ES-I3 (cell line): Measurements from ENCODE around the gene GCLM.
A peak's percentile ranks its signal among the peaks of the same experiment; 100 is the strongest.
"Not testable (repeated sequence)": the region's sequence is repeated elsewhere in the genome, so short reads cannot be mapped to it uniquely, and the experiment has no call there.

Experiments
- H3K36me3 ChIP-seq: 2 replicates; pipeline ENCODE4 v1.6.1; 2013; ENCODE audit warnings: mild to moderate bottlenecking, low read length, control low read depth, moderate library complexity; ENCODE audit not compliant: insufficient read depth
- H3K4me1 ChIP-seq: 2 replicates; pipeline ENCODE4 v1.6.1; 2013; ENCODE audit warnings: mild to moderate bottlenecking, control low read depth, low read length; ENCODE audit not compliant: insufficient read depth
- H3K9ac ChIP-seq: 2 replicates; pipeline ENCODE4 v1.6.1; 2013; ENCODE audit warnings: low read depth, mild to moderate bottlenecking, low read length, moderate library complexity
- H3K9me3 ChIP-seq: 2 replicates; pipeline ENCODE4 v1.6.1; 2013; ENCODE audit warnings: mild to moderate bottlenecking, low read length, moderate library complexity; ENCODE audit not compliant: control insufficient read depth, insufficient read depth

The GCLM gene

GRCh38 chr1:93874025-93874651 is 35.1 kb downstream of the GCLM start:
- H3K9ac ChIP-seq, result no peak overlapping the region
- peaks cover 40% of the 10 kb centered on the region for H3K36me3 ChIP-seq
- H3K9me3 ChIP-seq, result no peaks in the 10 kb centered on the region
- no peaks in the 10 kb centered on the region for H3K4me1 ChIP-seq

GRCh38 chr1:93871366-93871765 is 37.9 kb downstream of the GCLM start:
- Histone ChIP-seq H3K4me1 (no peaks in the 10 kb centered on the region), H3K9ac (no peak overlapping the region), H3K36me3 (peaks cover 34% of the 10 kb centered on the region), H3K9me3 (no peaks in the 10 kb centered on the region)

GRCh38 chr1:93869653-93870052 is 39.6 kb downstream of the GCLM start:
- H3K36me3 ChIP-seq, result peaks cover 29% of the 10 kb centered on the region
- no peak overlapping the region for H3K9ac ChIP-seq
- H3K4me1 ChIP-seq, result no peaks in the 10 kb centered on the region
- no peaks in the 10 kb centered on the region for H3K9me3 ChIP-seq

- H3K4me1 ChIP-seq, H3K9ac ChIP-seq, H3K9me3 ChIP-seq: not testable (repeated sequence)
- peaks cover 19% of the 10 kb centered on the region for H3K36me3 ChIP-seq
These were observed 40.7 kb downstream of the GCLM start for GRCh38 chr1:93868492-93868891.

- peaks cover 3% of the 10 kb centered on the region; the same call in 1 of the 2 replicates for H3K36me3 ChIP-seq
- no peak overlapping the region for H3K9ac ChIP-seq
- no peaks in the 10 kb centered on the region for H3K4me1 ChIP-seq
- no peaks in the 10 kb centered on the region for H3K9me3 ChIP-seq
These were observed 44.0 kb downstream of the GCLM start for GRCh38 chr1:93865253-93865652.

- Histone ChIP-seq H3K4me1 (no peaks in the 10 kb centered on the region), H3K9ac (no peak overlapping the region), H3K36me3 (peaks cover 3% of the 10 kb centered on the region; the same call in 1 of the 2 replicates), H3K9me3 (no peaks in the 10 kb centered on the region)
These were observed 45.1 kb downstream of the GCLM start for GRCh38 chr1:93864175-93864574.

GRCh38 chr1:93857653-93858052 is 51.6 kb downstream of the GCLM start:
- not testable (repeated sequence) for H3K9me3 ChIP-seq, H3K9ac ChIP-seq, H3K4me1 ChIP-seq, H3K36me3 ChIP-seq

GRCh38 chr1:93855983-93856382 is 53.2 kb downstream of the GCLM start:
- not testable (repeated sequence) for H3K9ac ChIP-seq, H3K9me3 ChIP-seq, H3K36me3 ChIP-seq, H3K4me1 ChIP-seq

- Histone ChIP-seq H3K4me1 (no peaks in the 10 kb centered on the region), H3K9ac (no peak overlapping the region), H3K36me3 (no peaks in the 10 kb centered on the region)
These were observed 55.3 kb downstream of the GCLM start for GRCh38 chr1:93853940-93854339.

GRCh38 chr1:93851878-93852277 is 57.4 kb downstream of the GCLM start:
- no peak overlapping the region for H3K9ac ChIP-seq
- H3K36me3 ChIP-seq, result no peaks in the 10 kb centered on the region
- no peaks in the 10 kb centered on the region for H3K4me1 ChIP-seq
- no peaks in the 10 kb centered on the region; the same call in 1 of the 2 replicates for H3K9me3 ChIP-seq

More at GRCh38 chr1:93853940-93854339, 55.3 kb downstream of the GCLM start:
- no peaks in the 10 kb centered on the region; the same call in 1 of the 2 replicates for H3K9me3 ChIP-seq

- H3K36me3 ChIP-seq, result no peaks in the 10 kb centered on the region
- no peaks in the 10 kb centered on the region; the same call in 1 of the 2 replicates for H3K9me3 ChIP-seq
- H3K9ac ChIP-seq, result no peak overlapping the region
- H3K4me1 ChIP-seq, result no peaks in the 10 kb centered on the region
These were observed 57.9 kb downstream of the GCLM start for GRCh38 chr1:93851327-93851712.

GRCh38 chr1:93850687-93851326 is 58.4 kb downstream of the GCLM start:
- not testable (repeated sequence) for H3K9ac ChIP-seq

GRCh38 chr1:93848350-93848883 is 60.8 kb downstream of the GCLM start:
- peak overlapping the region; percentile 97; the same call in 1 of the 2 replicates for H3K9ac ChIP-seq
- no peaks in the 10 kb centered on the region for H3K36me3 ChIP-seq
- no peaks in the 10 kb centered on the region for H3K4me1 ChIP-seq

More at GRCh38 chr1:93850687-93851326, 58.4 kb downstream of the GCLM start:
- not testable (repeated sequence) for H3K9me3 ChIP-seq, H3K4me1 ChIP-seq, H3K36me3 ChIP-seq

GRCh38 chr1:93847811-93848288 is 61.4 kb downstream of the GCLM start:
- Histone ChIP-seq H3K36me3 (no peaks in the 10 kb centered on the region), H3K4me1 (no peaks in the 10 kb centered on the region), H3K9ac (peak overlapping the region; percentile 97), H3K9me3 (no peaks in the 10 kb centered on the region)

More at GRCh38 chr1:93848350-93848883, 60.8 kb downstream of the GCLM start:
- H3K9me3 ChIP-seq, result no peaks in the 10 kb centered on the region
